ENCODE data around the gene TMBIM4. TPM values are rescaled to one million over a fixed set of nuclear protein-coding genes. Genes with fewer than 3 reads are reported as not detected.

Gene TMBIM4
- polyA plus RNA-seq, 1 of the 3 experiments (the other 2 are of a cell fraction) = 68.5 TPM

- no peak for DNase-seq
- ChIA-PET CTCF (interaction anchor here (1.2 kb wide), 1 partner anchor 17 kb away, joined by 3 read pairs; no protein-coding TSS in a partner anchor), POLR2A (no interaction called here)
- Histone ChIP-seq H3K79me2 (ENCODE audit: insufficient read depth) (no peaks in the 10 kb centered on the region), H3K9me2 (no peaks in the 10 kb centered on the region), H3K9ac (no peak overlapping the region), H3K36me3 (replicated peaks in 1 of 2; ENCODE audit: control insufficient read depth in 1 of 2, insufficient read depth in 2 of 2, low read length in 1 of 2) (no peaks in the 10 kb centered on the region), H3K4me1 (ENCODE audit: control insufficient read depth in 1 of 2, insufficient read depth in 2 of 2, low read depth in 1 of 2, low read length in 1 of 2) (no peaks in the 10 kb centered on the region), H3K4me2 (no peak overlapping the region), H3K9me3 (no peaks in the 10 kb centered on the region), H3K27ac (ENCODE audit: low read depth in 2 of 2, low read length in 1 of 2) (no peak overlapping the region), H4K20me1 (ENCODE audit: insufficient read depth) (no peaks in the 10 kb centered on the region), H3K27me3 (ENCODE audit: insufficient read depth) (peaks cover 17% of the 10 kb centered on the region; the same call in 1 of the 2 replicates), H2AFZ (ENCODE audit: low read depth) (no peak overlapping the region), H3F3A (replicated peaks; ENCODE audit: insufficient read depth) (no peaks in the 10 kb centered on the region), H3K4me3 (ENCODE audit: low read depth in 2 of 2, low read length in 1 of 2) (no peak overlapping the region)
- TF ChIP-seq NFIC (IDR thresholded peaks at IDR 0.05; ENCODE audit: borderline replicate concordance) = no peak
- no peak for TF ChIP-seq USF2 (IDR thresholded peaks at IDR 0.05; ENCODE audit: borderline replicate concordance, low read depth, low read length)
- TF ChIP-seq GABPA (IDR thresholded peaks at IDR 0.05; ENCODE audit: low read depth) = no peak
- TF ChIP-seq GATA2 (CRISPR knock-in tag; IDR thresholded peaks at IDR 0.05) = no peak
Measured at GRCh38 chr12:66199831-66200509, 30.2 kb upstream of the TMBIM4 start.

- TF ChIP-seq RAD21 (IDR thresholded peaks at IDR 0.05; ENCODE audit: low read length) = no peak
- no peak for TF ChIP-seq POLR2AphosphoS5 (IDR thresholded peaks at IDR 0.05; ENCODE audit: low read depth, low read length)
- TF ChIP-seq MAX (IDR thresholded peaks at IDR 0.05; ENCODE audit: low read depth) = no peak
- no peak for TF ChIP-seq FOXM1 (IDR thresholded peaks at IDR 0.05; ENCODE audit: low read depth)
- no peak for TF ChIP-seq RFX5 (IDR thresholded peaks at IDR 0.05; ENCODE audit: low read length)
- no peak for TF ChIP-seq PBX3 (IDR thresholded peaks at IDR 0.05)
- TF ChIP-seq EZH2phosphoT487 (IDR thresholded peaks at IDR 0.05; ENCODE audit: borderline replicate concordance, low read depth) = no peak
- no peak for TF ChIP-seq RXRA (IDR thresholded peaks at IDR 0.05; ENCODE audit: borderline replicate concordance, low read depth)
- TF ChIP-seq USF2 (IDR thresholded peaks at IDR 0.05; ENCODE audit: borderline replicate concordance, low read depth, low read length) = no peak
- TF ChIP-seq YY1 (IDR thresholded peaks at IDR 0.05; ENCODE audit: low read depth) = no peak
- no peak for TF ChIP-seq FOSL2 (IDR thresholded peaks at IDR 0.05; ENCODE audit: borderline replicate concordance, low read depth)
- TF ChIP-seq GATA2 (CRISPR knock-in tag; IDR thresholded peaks at IDR 0.05) = no peak
- no peak for TF ChIP-seq MXI1 (IDR thresholded peaks at IDR 0.05; ENCODE audit: low read depth, low read length)
- no peak for TF ChIP-seq CHD2 (IDR thresholded peaks at IDR 0.05; ENCODE audit: low read length, partially characterized antibody)
- TF ChIP-seq SMC3 (IDR thresholded peaks at IDR 0.05; ENCODE audit: low read depth, low read length) = no peak
- no peak for TF ChIP-seq JUND (IDR thresholded peaks at IDR 0.05)
- CTCF ChIA-PET = interaction anchor here (1.2 kb wide), 1 partner anchor 17 kb away, joined by 3 read pairs; no protein-coding TSS in a partner anchor
Measured at GRCh38 chr12:66199141-66199540, 29.3 kb upstream of the TMBIM4 start.

More at GRCh38 chr12:66199141-66199540, 29.3 kb upstream of the TMBIM4 start:
- POLR2A ChIA-PET = no interaction called here
- H3K4me3 ChIP-seq (ENCODE audit: low read depth in 2 of 2, low read length in 1 of 2) = no peak overlapping the region
- H3K27ac ChIP-seq (ENCODE audit: low read depth in 2 of 2, low read length in 1 of 2) = no peak overlapping the region
- no peaks in the 10 kb centered on the region for H3K79me2 ChIP-seq (ENCODE audit: insufficient read depth)
- no peak overlapping the region for H3K9ac ChIP-seq
- 2% methylated on average over 3 of the region's 3 CpGs for WGBS (ENCODE audit: low lambda C conversion rate)
- no peaks in the 10 kb centered on the region for H3K36me3 ChIP-seq (replicated peaks in 1 of 2; ENCODE audit: control insufficient read depth in 1 of 2, insufficient read depth in 2 of 2, low read length in 1 of 2)
- peaks cover 20% of the 10 kb centered on the region; the same call in 1 of the 2 replicates for H3K27me3 ChIP-seq (ENCODE audit: insufficient read depth)
- no peaks in the 10 kb centered on the region for H3F3A ChIP-seq (replicated peaks; ENCODE audit: insufficient read depth)
- no peaks in the 10 kb centered on the region for H4K20me1 ChIP-seq (ENCODE audit: insufficient read depth)
- H3K9me3 ChIP-seq = no peaks in the 10 kb centered on the region
- H3K4me1 ChIP-seq (ENCODE audit: control insufficient read depth in 1 of 2, insufficient read depth in 2 of 2, low read depth in 1 of 2, low read length in 1 of 2) = no peaks in the 10 kb centered on the region
- no peak overlapping the region for H2AFZ ChIP-seq (ENCODE audit: low read depth)
- no peak overlapping the region for H3K4me2 ChIP-seq
- no peak for DNase-seq
- H3K9me2 ChIP-seq = no peaks in the 10 kb centered on the region
